MM.1S (cell line): Measurements from ENCODE around the gene MAGI2.

Source experiments
- EZH2phosphoT487 ChIP-seq: fragments of 300-600 bp; sonication (generic); IDR thresholded peaks from 2 replicates; pipeline ENCODE4 v1.6.1; 2018; ENCODE audit warnings: antibody characterized with exemption, low read length
- TF ChIP-seq, protein P1 (sequence below): fragments of 300-600 bp; sonication (generic); IDR thresholded peaks from 2 replicates; pipeline ENCODE4 v1.5.1; 2016; ENCODE audit warnings: antibody characterized with exemption, low read length, mixed read lengths

DNA sequence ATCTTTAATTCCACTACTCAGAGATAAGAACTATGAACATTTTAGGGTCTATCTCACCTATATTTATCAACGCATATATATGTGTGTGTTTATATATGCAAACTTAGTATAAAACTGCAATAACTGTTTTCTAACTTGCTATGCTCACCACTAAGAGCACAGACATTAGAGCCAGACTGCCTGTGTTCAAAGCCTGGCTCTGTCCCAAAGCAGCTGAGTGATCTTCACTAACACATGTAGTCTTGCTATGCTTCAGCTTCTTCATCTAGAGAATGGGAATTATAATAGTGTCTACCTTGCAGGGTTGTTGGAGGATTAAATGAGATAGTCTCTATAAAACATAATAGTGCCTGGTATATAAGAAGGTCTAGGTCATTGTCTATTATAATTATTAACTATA lies 165.5 kb downstream of the MAGI2 start:
- TF ChIP-seq, protein P1, sequence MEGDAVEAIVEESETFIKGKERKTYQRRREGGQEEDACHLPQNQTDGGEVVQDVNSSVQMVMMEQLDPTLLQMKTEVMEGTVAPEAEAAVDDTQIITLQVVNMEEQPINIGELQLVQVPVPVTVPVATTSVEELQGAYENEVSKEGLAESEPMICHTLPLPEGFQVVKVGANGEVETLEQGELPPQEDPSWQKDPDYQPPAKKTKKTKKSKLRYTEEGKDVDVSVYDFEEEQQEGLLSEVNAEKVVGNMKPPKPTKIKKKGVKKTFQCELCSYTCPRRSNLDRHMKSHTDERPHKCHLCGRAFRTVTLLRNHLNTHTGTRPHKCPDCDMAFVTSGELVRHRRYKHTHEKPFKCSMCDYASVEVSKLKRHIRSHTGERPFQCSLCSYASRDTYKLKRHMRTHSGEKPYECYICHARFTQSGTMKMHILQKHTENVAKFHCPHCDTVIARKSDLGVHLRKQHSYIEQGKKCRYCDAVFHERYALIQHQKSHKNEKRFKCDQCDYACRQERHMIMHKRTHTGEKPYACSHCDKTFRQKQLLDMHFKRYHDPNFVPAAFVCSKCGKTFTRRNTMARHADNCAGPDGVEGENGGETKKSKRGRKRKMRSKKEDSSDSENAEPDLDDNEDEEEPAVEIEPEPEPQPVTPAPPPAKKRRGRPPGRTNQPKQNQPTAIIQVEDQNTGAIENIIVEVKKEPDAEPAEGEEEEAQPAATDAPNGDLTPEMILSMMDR: no peak
- TF ChIP-seq EZH2phosphoT487: no peak
